HG02623 (cell line): ENCODE measurements around the gene CACNA1G.

Source experiments
- ATAC-seq: cut with Tn5 transposase; IDR thresholded peaks from one replicate; pipeline ENCODE4 v1.9.1; 2021; ENCODE audit warnings: moderate library complexity; ENCODE audit not compliant: unreplicated experiment

The CACNA1G gene

GRCh38 chr17:50565402-50566350, 5.2 kb downstream of the CACNA1G start:
- ATAC-seq = no peak

- ATAC-seq = no peak
These were observed 6.4 kb downstream of the CACNA1G start for GRCh38 chr17:50566886-50567285.

- no peak for ATAC-seq
These were observed 8.1 kb downstream of the CACNA1G start for GRCh38 chr17:50568659-50569058.

- ATAC-seq = no peak
These were observed 9.1 kb downstream of the CACNA1G start for GRCh38 chr17:50569592-50569991.

GRCh38 chr17:50570032-50570431, 9.5 kb downstream of the CACNA1G start:
- ATAC-seq = no peak

- ATAC-seq = no peak
These were observed 10.0 kb downstream of the CACNA1G start for GRCh38 chr17:50570528-50570927.

GRCh38 chr17:50571681-50572080, 11.2 kb downstream of the CACNA1G start:
- no peak for ATAC-seq

- ATAC-seq = no peak
These were observed 12.0 kb downstream of the CACNA1G start for GRCh38 chr17:50572541-50572940.

GRCh38 chr17:50573866-50574611, 13.5 kb downstream of the CACNA1G start:
- ATAC-seq = no peak

- ATAC-seq = no peak
These were observed 15.2 kb downstream of the CACNA1G start for GRCh38 chr17:50575581-50576210.

- no peak for ATAC-seq
These were observed 16.3 kb downstream of the CACNA1G start for GRCh38 chr17:50576864-50577263.

- ATAC-seq = no peak
These were observed 17.0 kb downstream of the CACNA1G start for GRCh38 chr17:50577451-50577954.

- no peak for ATAC-seq
These were observed 17.7 kb downstream of the CACNA1G start for GRCh38 chr17:50578173-50578572.

GRCh38 chr17:50579399-50579798, 18.9 kb downstream of the CACNA1G start:
- no peak for ATAC-seq

- no peak for ATAC-seq
These were observed 20.1 kb downstream of the CACNA1G start for GRCh38 chr17:50580646-50581045.

GRCh38 chr17:50581316-50581715, 20.8 kb downstream of the CACNA1G start:
- ATAC-seq = no peak

GRCh38 chr17:50582741-50583140, 22.2 kb downstream of the CACNA1G start:
- no peak for ATAC-seq

- ATAC-seq = no peak
These were observed 23.1 kb downstream of the CACNA1G start for GRCh38 chr17:50583641-50584040.

GRCh38 chr17:50584116-50584515, 23.6 kb downstream of the CACNA1G start:
- no peak for ATAC-seq

- ATAC-seq = no peak
These were observed 24.2 kb downstream of the CACNA1G start for GRCh38 chr17:50584749-50585148.

- no peak for ATAC-seq
These were observed 24.8 kb downstream of the CACNA1G start for GRCh38 chr17:50585346-50585745.
